A673 (cell line): ENCODE data around the gene GMDS. TPM values are rescaled to one million over a fixed set of nuclear protein-coding genes. Genes with fewer than 3 reads are reported as not detected.

Source experiments
- BruUV-seq: library from RNA; stranded (reverse); fragments of 400-500 nt; replicated peaks from 2 replicates; lab custom pipeline; 2021; lab: Mats Ljungman, UMichigan
- CTCF ChIA-PET: fragments of 300-600 bp; sonication (Branson Sonifier 250); formaldehyde crosslinking; loops from one replicate; lab custom pipeline; 2022; ENCODE audit warnings: antibody characterized with exemption; lab: Charles Lee
- POLR2A ChIA-PET: fragments of 300-600 bp; sonication (Branson Sonifier 250); formaldehyde crosslinking; loops from one replicate; lab custom pipeline; 2022; ENCODE audit warnings: antibody characterized with exemption; ENCODE audit not compliant: low non-redundant PET; lab: Charles Lee
- DNase-seq: peaks from one replicate; pipeline ENCODE4 v3.0.0-alpha.2; 2015; ENCODE audit warnings: low spot score
- H3K27ac ChIP-seq: fragments of 200-600 bp; sonication (generic); 2 replicates; pipeline ENCODE4 v1.5.1; 2016; ENCODE audit warnings: mixed run types, low read depth, mild to moderate bottlenecking, mixed read lengths, antibody characterized with exemption, low read length; ENCODE audit not compliant: poor library complexity, severe bottlenecking
- H3K27me3 ChIP-seq: fragments of 200-600 bp; sonication (generic); replicated peaks from 2 replicates; pipeline ENCODE4 v1.6.1; 2017; ENCODE audit warnings: mixed run types, low read depth, mild to moderate bottlenecking, mixed read lengths, antibody characterized with exemption, low read length; ENCODE audit not compliant: insufficient read depth, poor library complexity
- H3K36me3 ChIP-seq: fragments of 200-600 bp; sonication (generic); 2 replicates; pipeline ENCODE4 v1.6.1; 2016; ENCODE audit warnings: mixed run types, mild to moderate bottlenecking, mixed read lengths, antibody characterized with exemption, low read length; ENCODE audit not compliant: insufficient read depth, poor library complexity, severe bottlenecking
- H3K4me1 ChIP-seq: fragments of 200-600 bp; sonication (generic); 2 replicates; pipeline ENCODE4 v1.6.1; 2017; ENCODE audit warnings: mixed run types, mild to moderate bottlenecking, mixed read lengths, antibody characterized with exemption, low read length; ENCODE audit not compliant: insufficient read depth, poor library complexity, severe bottlenecking
- H3K4me3 ChIP-seq: fragments of 200-600 bp; sonication (generic); 2 replicates; pipeline ENCODE4 v1.5.1; 2016; ENCODE audit warnings: low read depth, mixed run types, mild to moderate bottlenecking, mixed read lengths, low read length; ENCODE audit not compliant: poor library complexity, severe bottlenecking
- H3K9me3 ChIP-seq: fragments of 200-600 bp; sonication (generic); 2 replicates; pipeline ENCODE4 v1.6.1; 2016; ENCODE audit warnings: mixed run types, low read depth, mild to moderate bottlenecking, mixed read lengths, antibody characterized with exemption, low read length; ENCODE audit not compliant: poor library complexity, severe bottlenecking
- EZH2 ChIP-seq: fragments of 200-600 bp; sonication (generic); IDR thresholded peaks from 2 replicates; pipeline ENCODE4 v1.6.1; 2017; ENCODE audit warnings: borderline replicate concordance, low read depth, mild to moderate bottlenecking, mixed read lengths, antibody characterized with exemption, low read length; ENCODE audit not compliant: poor library complexity, severe bottlenecking
- intact Hi-C: fragments of 100-400 bp; cut with micrococcal nuclease; formaldehyde crosslinking; loops from one replicate; pipeline ENCODE4 v1.10.0; 2022; ENCODE audit not compliant: unreplicated experiment
- total RNA-seq: library from RNA; stranded (reverse); gene quantifications from 2 replicates; pipeline ENCODE4 v1.2.3, GENCODE V29; 2021
- TF ChIP-seq, protein P1 (sequence below): fragments of 300-800, 200-600 bp; sonication (generic); conservative IDR thresholded peaks from 2 replicates; pipeline ENCODE4 v1.5.1; 2017; ENCODE audit warnings: low read depth, mild to moderate bottlenecking, antibody characterized with exemption, low read length, moderate library complexity, mixed read lengths

GMDS gene
- total RNA-seq, 1 experiment from 2014 or later, result 15.2 TPM

GRCh38 chr6:1630771-1631217 is 614.6 kb downstream of the GMDS start:
- CTCF ChIA-PET, result no interaction called here
- peaks cover 6% of the 10 kb centered on the region for H3K4me1 ChIP-seq
- TF ChIP-seq EZH2, result no peak
- TF ChIP-seq, protein P1, sequence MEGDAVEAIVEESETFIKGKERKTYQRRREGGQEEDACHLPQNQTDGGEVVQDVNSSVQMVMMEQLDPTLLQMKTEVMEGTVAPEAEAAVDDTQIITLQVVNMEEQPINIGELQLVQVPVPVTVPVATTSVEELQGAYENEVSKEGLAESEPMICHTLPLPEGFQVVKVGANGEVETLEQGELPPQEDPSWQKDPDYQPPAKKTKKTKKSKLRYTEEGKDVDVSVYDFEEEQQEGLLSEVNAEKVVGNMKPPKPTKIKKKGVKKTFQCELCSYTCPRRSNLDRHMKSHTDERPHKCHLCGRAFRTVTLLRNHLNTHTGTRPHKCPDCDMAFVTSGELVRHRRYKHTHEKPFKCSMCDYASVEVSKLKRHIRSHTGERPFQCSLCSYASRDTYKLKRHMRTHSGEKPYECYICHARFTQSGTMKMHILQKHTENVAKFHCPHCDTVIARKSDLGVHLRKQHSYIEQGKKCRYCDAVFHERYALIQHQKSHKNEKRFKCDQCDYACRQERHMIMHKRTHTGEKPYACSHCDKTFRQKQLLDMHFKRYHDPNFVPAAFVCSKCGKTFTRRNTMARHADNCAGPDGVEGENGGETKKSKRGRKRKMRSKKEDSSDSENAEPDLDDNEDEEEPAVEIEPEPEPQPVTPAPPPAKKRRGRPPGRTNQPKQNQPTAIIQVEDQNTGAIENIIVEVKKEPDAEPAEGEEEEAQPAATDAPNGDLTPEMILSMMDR, result no peak
- no peak overlapping the region for H3K27ac ChIP-seq
- DNase-seq, result no peak
- no peaks in the 10 kb centered on the region for H3K36me3 ChIP-seq
- no TSS peak for BruUV-seq
- intact Hi-C loops, result no loop called here
- POLR2A ChIA-PET, result interaction anchor here (0.6 kb wide), 1 partner anchor 206 kb away, joined by 16 read pairs; no protein-coding TSS in a partner anchor
- H3K4me3 ChIP-seq, result no peak overlapping the region
- no peaks in the 10 kb centered on the region for H3K9me3 ChIP-seq
- peaks cover 36% of the 10 kb centered on the region for H3K27me3 ChIP-seq

GRCh38 chr6:1630212-1630770 is 615.1 kb downstream of the GMDS start:
- Histone ChIP-seq H3K4me3 (no peak overlapping the region), H3K27ac (no peak overlapping the region), H3K27me3 (peaks cover 41% of the 10 kb centered on the region), H3K9me3 (no peaks in the 10 kb centered on the region), H3K4me1 (peaks cover 11% of the 10 kb centered on the region), H3K36me3 (no peaks in the 10 kb centered on the region)
- CTCF ChIA-PET, result no interaction called here
- no peak for DNase-seq
- POLR2A ChIA-PET, result interaction anchor here (0.6 kb wide), 1 partner anchor 206 kb away, joined by 16 read pairs; no protein-coding TSS in a partner anchor
- intact Hi-C loops, result no loop called here
- BruUV-seq, result no TSS peak
- TF ChIP-seq, protein P1, result no peak
- TF ChIP-seq EZH2, result no peak

- CTCF ChIA-PET, result interaction anchor here (1.0 kb wide), 1 partner anchor 33 kb away, joined by 3 read pairs; no protein-coding TSS in a partner anchor
- H3K27me3 ChIP-seq, result peaks cover 51% of the 10 kb centered on the region
- no peak for DNase-seq
- intact Hi-C loops, result no loop called here
- no peak overlapping the region for H3K27ac ChIP-seq
- peaks cover 14% of the 10 kb centered on the region for H3K4me1 ChIP-seq
- H3K9me3 ChIP-seq, result no peaks in the 10 kb centered on the region
- no peak overlapping the region for H3K4me3 ChIP-seq
- TF ChIP-seq, protein P1, result no peak
- TF ChIP-seq EZH2, result no peak
- POLR2A ChIA-PET, result no interaction called here
- no peaks in the 10 kb centered on the region for H3K36me3 ChIP-seq
- BruUV-seq, result no TSS peak
Observed at GRCh38 chr6:1629316-1629715, 616.1 kb downstream of the GMDS start.
